ENCODE data around the gene CPSF7.

The CPSF7 gene

GRCh38 chr11:61460986-61461385 is 31.2 kb upstream of the CPSF7 start:
- Histone ChIP-seq H3K27me3 (ENCODE audit: insufficient read depth, low read length) (no peaks in the 10 kb centered on the region), H3K27ac (ENCODE audit: low read length) (no peak overlapping the region), H3K4me1 (ENCODE audit: insufficient read depth, low read length) (no peaks in the 10 kb centered on the region), H3K36me3 (ENCODE audit: insufficient read depth, low read depth, low read length) (no peaks in the 10 kb centered on the region), H3K9ac (ENCODE audit: low read depth, low read length) (no peak overlapping the region), H3K9me3 (ENCODE audit: insufficient read depth, low read depth, low read length) (no peaks in the 10 kb centered on the region), H3K4me3 (ENCODE audit: low read length) (no peak overlapping the region)

- H3K36me3 ChIP-seq (ENCODE audit: insufficient read depth, low read depth, low read length), result no peaks in the 10 kb centered on the region
- H3K9ac ChIP-seq (ENCODE audit: low read depth, low read length), result no peak overlapping the region
- H3K9me3 ChIP-seq (ENCODE audit: insufficient read depth, low read depth, low read length), result no peaks in the 10 kb centered on the region
- H3K27ac ChIP-seq (ENCODE audit: low read length), result no peak overlapping the region
- no peak overlapping the region for H3K4me3 ChIP-seq (ENCODE audit: low read length)
- no peaks in the 10 kb centered on the region for H3K4me1 ChIP-seq (ENCODE audit: insufficient read depth, low read length)
- H3K27me3 ChIP-seq (ENCODE audit: insufficient read depth, low read length), result no peaks in the 10 kb centered on the region
Measured at GRCh38 chr11:61460474-61460881, 30.7 kb upstream of the CPSF7 start.

GRCh38 chr11:61454520-61454919 is 24.7 kb upstream of the CPSF7 start:
- Histone ChIP-seq H3K9me3 (ENCODE audit: insufficient read depth, low read depth, low read length) (no peaks in the 10 kb centered on the region), H3K27me3 (ENCODE audit: insufficient read depth, low read length) (no peaks in the 10 kb centered on the region), H3K4me1 (ENCODE audit: insufficient read depth, low read length) (no peaks in the 10 kb centered on the region), H3K9ac (ENCODE audit: low read depth, low read length) (no peak overlapping the region), H3K4me3 (ENCODE audit: low read length) (no peak overlapping the region), H3K27ac (ENCODE audit: low read length) (no peak overlapping the region), H3K36me3 (ENCODE audit: insufficient read depth, low read depth, low read length) (peaks cover 10% of the 10 kb centered on the region; the same call in 1 of the 2 replicates)

GRCh38 chr11:61453695-61454094 is 23.9 kb upstream of the CPSF7 start:
- no peaks in the 10 kb centered on the region for H3K9me3 ChIP-seq (ENCODE audit: insufficient read depth, low read depth, low read length)
- no peak overlapping the region for H3K4me3 ChIP-seq (ENCODE audit: low read length)
- H3K36me3 ChIP-seq (ENCODE audit: insufficient read depth, low read depth, low read length), result peaks cover 16% of the 10 kb centered on the region
- no peak overlapping the region for H3K9ac ChIP-seq (ENCODE audit: low read depth, low read length)
- no peaks in the 10 kb centered on the region for H3K4me1 ChIP-seq (ENCODE audit: insufficient read depth, low read length)
- no peaks in the 10 kb centered on the region for H3K27me3 ChIP-seq (ENCODE audit: insufficient read depth, low read length)
- H3K27ac ChIP-seq (ENCODE audit: low read length), result no peak overlapping the region

GRCh38 chr11:61452825-61453224 is 23.1 kb upstream of the CPSF7 start:
- H3K4me1 ChIP-seq (ENCODE audit: insufficient read depth, low read length), result no peaks in the 10 kb centered on the region
- no peak overlapping the region for H3K4me3 ChIP-seq (ENCODE audit: low read length)
- no peak overlapping the region for H3K9ac ChIP-seq (ENCODE audit: low read depth, low read length)
- no peaks in the 10 kb centered on the region for H3K9me3 ChIP-seq (ENCODE audit: insufficient read depth, low read depth, low read length)
- H3K27me3 ChIP-seq (ENCODE audit: insufficient read depth, low read length), result no peaks in the 10 kb centered on the region
- H3K36me3 ChIP-seq (ENCODE audit: insufficient read depth, low read depth, low read length), result peaks cover 24% of the 10 kb centered on the region
- no peak overlapping the region for H3K27ac ChIP-seq (ENCODE audit: low read length)

GRCh38 chr11:61448552-61448927 is 18.8 kb upstream of the CPSF7 start:
- no peak overlapping the region for H3K9ac ChIP-seq (ENCODE audit: low read depth, low read length)

GRCh38 chr11:61447601-61448551 is 18.1 kb upstream of the CPSF7 start:
- H3K9me3 ChIP-seq (ENCODE audit: insufficient read depth, low read depth, low read length), result no peaks in the 10 kb centered on the region
- H3K27ac ChIP-seq (ENCODE audit: low read length), result no peak overlapping the region
- H3K36me3 ChIP-seq (ENCODE audit: insufficient read depth, low read depth, low read length), result peaks cover 70% of the 10 kb centered on the region
- peaks cover 4% of the 10 kb centered on the region for H3K4me1 ChIP-seq (ENCODE audit: insufficient read depth, low read length)
- H3K27me3 ChIP-seq (ENCODE audit: insufficient read depth, low read length), result no peaks in the 10 kb centered on the region
- no peak overlapping the region for H3K9ac ChIP-seq (ENCODE audit: low read depth, low read length)
- H3K4me3 ChIP-seq (ENCODE audit: low read length), result no peak overlapping the region

More at GRCh38 chr11:61448552-61448927, 18.8 kb upstream of the CPSF7 start:
- Histone ChIP-seq H3K9me3 (ENCODE audit: insufficient read depth, low read depth, low read length) (no peaks in the 10 kb centered on the region), H3K27ac (ENCODE audit: low read length) (no peak overlapping the region), H3K27me3 (ENCODE audit: insufficient read depth, low read length) (no peaks in the 10 kb centered on the region), H3K36me3 (ENCODE audit: insufficient read depth, low read depth, low read length) (peaks cover 63% of the 10 kb centered on the region), H3K4me1 (ENCODE audit: insufficient read depth, low read length) (peaks cover 4% of the 10 kb centered on the region), H3K4me3 (ENCODE audit: low read length) (no peak overlapping the region)

GRCh38 chr11:61446211-61446651 is 16.5 kb upstream of the CPSF7 start:
- no peaks in the 10 kb centered on the region for H3K9me3 ChIP-seq (ENCODE audit: insufficient read depth, low read depth, low read length)
- H3K27ac ChIP-seq (ENCODE audit: low read length), result peak overlapping the region; percentile 57
- no peaks in the 10 kb centered on the region for H3K27me3 ChIP-seq (ENCODE audit: insufficient read depth, low read length)
- peaks cover 78% of the 10 kb centered on the region for H3K36me3 ChIP-seq (ENCODE audit: insufficient read depth, low read depth, low read length)
- no peak overlapping the region for H3K4me3 ChIP-seq (ENCODE audit: low read length)
- peaks cover 4% of the 10 kb centered on the region for H3K4me1 ChIP-seq (ENCODE audit: insufficient read depth, low read length)
- peak overlapping the region; percentile 71; the same call in 1 of the 2 replicates for H3K9ac ChIP-seq (ENCODE audit: low read depth, low read length)

- H3K27ac ChIP-seq (ENCODE audit: low read length), result no peak overlapping the region
- H3K4me1 ChIP-seq (ENCODE audit: insufficient read depth, low read length), result peaks cover 4% of the 10 kb centered on the region
- no peaks in the 10 kb centered on the region for H3K9me3 ChIP-seq (ENCODE audit: insufficient read depth, low read depth, low read length)
- no peaks in the 10 kb centered on the region for H3K27me3 ChIP-seq (ENCODE audit: insufficient read depth, low read length)
- H3K36me3 ChIP-seq (ENCODE audit: insufficient read depth, low read depth, low read length), result peaks cover 80% of the 10 kb centered on the region
- H3K9ac ChIP-seq (ENCODE audit: low read depth, low read length), result no peak overlapping the region
- H3K4me3 ChIP-seq (ENCODE audit: low read length), result no peak overlapping the region
Measured at GRCh38 chr11:61445516-61445915, 15.7 kb upstream of the CPSF7 start.

GRCh38 chr11:61442616-61443015 is 12.8 kb upstream of the CPSF7 start:
- Histone ChIP-seq H3K4me3 (ENCODE audit: low read length) (no peak overlapping the region), H3K27me3 (ENCODE audit: insufficient read depth, low read length) (no peaks in the 10 kb centered on the region), H3K27ac (ENCODE audit: low read length) (no peak overlapping the region), H3K9me3 (ENCODE audit: insufficient read depth, low read depth, low read length) (no peaks in the 10 kb centered on the region), H3K4me1 (ENCODE audit: insufficient read depth, low read length) (peaks cover 4% of the 10 kb centered on the region), H3K9ac (ENCODE audit: low read depth, low read length) (no peak overlapping the region), H3K36me3 (ENCODE audit: insufficient read depth, low read depth, low read length) (peaks cover 84% of the 10 kb centered on the region)

- H3K9me3 ChIP-seq (ENCODE audit: insufficient read depth, low read depth, low read length), result no peaks in the 10 kb centered on the region
- no peaks in the 10 kb centered on the region for H3K27me3 ChIP-seq (ENCODE audit: insufficient read depth, low read length)
- no peaks in the 10 kb centered on the region for H3K4me1 ChIP-seq (ENCODE audit: insufficient read depth, low read length)
- no peak overlapping the region for H3K9ac ChIP-seq (ENCODE audit: low read depth, low read length)
- H3K36me3 ChIP-seq (ENCODE audit: insufficient read depth, low read depth, low read length), result peaks cover 71% of the 10 kb centered on the region
- no peak overlapping the region for H3K27ac ChIP-seq (ENCODE audit: low read length)
- H3K4me3 ChIP-seq (ENCODE audit: low read length), result no peak overlapping the region
Measured at GRCh38 chr11:61439615-61440014, 9.8 kb upstream of the CPSF7 start.

GRCh38 chr11:61437496-61437895 is 7.7 kb upstream of the CPSF7 start:
- H3K9me3 ChIP-seq (ENCODE audit: insufficient read depth, low read depth, low read length), result no peaks in the 10 kb centered on the region
- no peak overlapping the region for H3K9ac ChIP-seq (ENCODE audit: low read depth, low read length)
- no peak overlapping the region for H3K4me3 ChIP-seq (ENCODE audit: low read length)
- no peaks in the 10 kb centered on the region for H3K27me3 ChIP-seq (ENCODE audit: insufficient read depth, low read length)
- no peak overlapping the region for H3K27ac ChIP-seq (ENCODE audit: low read length)
- peaks cover 56% of the 10 kb centered on the region for H3K36me3 ChIP-seq (ENCODE audit: insufficient read depth, low read depth, low read length)
- no peaks in the 10 kb centered on the region for H3K4me1 ChIP-seq (ENCODE audit: insufficient read depth, low read length)

Measured in iPS-20b (cell line).